GM18520 (cell line): ENCODE results near the gene RGMA.

Source experiments
- ATAC-seq: cut with Tn5 transposase; IDR thresholded peaks from one replicate; pipeline ENCODE4 v1.9.1; 2021; ENCODE audit not compliant: unreplicated experiment

The RGMA gene, protein sequence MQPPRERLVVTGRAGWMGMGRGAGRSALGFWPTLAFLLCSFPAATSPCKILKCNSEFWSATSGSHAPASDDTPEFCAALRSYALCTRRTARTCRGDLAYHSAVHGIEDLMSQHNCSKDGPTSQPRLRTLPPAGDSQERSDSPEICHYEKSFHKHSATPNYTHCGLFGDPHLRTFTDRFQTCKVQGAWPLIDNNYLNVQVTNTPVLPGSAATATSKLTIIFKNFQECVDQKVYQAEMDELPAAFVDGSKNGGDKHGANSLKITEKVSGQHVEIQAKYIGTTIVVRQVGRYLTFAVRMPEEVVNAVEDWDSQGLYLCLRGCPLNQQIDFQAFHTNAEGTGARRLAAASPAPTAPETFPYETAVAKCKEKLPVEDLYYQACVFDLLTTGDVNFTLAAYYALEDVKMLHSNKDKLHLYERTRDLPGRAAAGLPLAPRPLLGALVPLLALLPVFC

DNA sequence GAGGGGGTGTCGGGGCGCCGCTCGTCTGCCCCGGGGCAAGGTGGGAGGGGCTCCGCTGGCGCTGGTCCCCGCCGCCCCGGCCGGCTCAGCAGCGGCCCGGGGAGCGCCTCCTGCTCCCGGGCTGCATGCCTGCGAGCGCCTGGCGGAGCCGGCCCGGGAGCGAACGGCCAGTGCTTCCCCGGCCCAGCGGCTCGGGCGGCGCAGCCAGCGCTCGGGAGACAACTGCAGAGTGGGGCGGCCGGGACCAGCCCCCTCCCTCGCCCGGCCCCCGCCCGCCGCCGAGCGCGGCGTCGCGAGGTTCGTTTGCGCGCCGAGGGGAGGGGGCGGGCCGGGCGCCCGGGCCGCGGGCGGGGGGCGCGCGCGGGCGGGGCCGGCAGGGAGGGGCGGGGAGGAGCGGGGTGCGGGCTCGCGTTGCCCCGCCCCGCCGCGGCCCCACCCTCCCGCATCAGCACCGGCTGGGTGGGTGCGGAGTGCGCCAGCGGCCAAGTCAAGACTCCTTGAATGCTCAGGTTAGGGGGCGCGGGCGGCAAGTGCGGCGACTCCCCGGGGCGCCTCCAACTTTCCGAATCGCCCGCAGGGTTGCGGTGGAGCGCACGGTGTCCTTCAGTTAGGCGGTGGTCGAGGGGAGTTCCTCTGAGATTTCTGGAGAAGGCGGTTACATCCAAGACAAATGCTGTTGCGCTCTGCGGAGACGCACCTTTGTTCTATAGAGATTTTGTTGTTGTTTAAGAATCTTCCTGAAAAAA, at the start of gene RGMA:
Gene RGMA, minus strand, starts transcription at position 231 of the 746 bp plus-strand sequence. CDS start 279 bp downstream, outside the sequence.
- no peak for ATAC-seq

DNA sequence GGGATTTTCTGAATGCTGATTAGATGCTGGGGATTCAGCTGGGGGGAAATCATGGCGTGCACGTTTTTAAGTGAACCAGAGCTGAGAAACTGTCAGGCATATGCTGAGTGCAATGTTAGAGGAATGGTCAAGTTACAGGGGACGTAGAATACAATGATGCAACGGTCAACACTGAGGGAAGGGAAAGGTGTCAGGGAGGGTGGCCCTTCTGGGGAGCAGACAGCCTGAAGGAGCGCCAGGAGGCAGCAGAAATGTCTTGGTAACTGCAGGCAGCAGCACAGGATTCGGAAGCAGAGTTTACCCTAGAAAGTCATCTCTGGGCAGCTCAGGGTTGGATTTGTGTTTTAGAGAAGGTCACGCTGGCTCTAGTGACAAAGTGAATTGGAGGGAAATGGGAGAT, 47.6 kb upstream of the RGMA start:
- no peak for ATAC-seq

DNA sequence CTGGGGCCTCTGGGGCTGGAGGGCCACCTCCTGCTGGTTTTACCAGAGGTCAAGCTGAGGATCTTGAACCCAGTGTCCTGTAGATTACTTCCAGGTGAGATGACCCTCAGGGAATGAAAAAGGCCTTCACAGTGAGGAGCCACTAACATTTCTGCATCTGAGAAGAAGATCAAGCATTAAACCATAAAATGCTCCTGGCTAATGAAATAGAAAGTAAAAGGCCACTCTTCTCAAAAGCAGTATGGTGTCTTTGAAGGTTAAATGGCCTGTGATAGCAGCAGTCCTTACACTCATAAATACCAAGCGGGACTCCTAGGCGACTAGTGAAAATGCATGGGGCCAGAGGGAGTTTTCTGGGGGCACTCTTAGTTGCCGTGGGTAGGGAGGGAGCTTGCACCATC, 47.0 kb upstream of the RGMA start:
- ATAC-seq, result no peak

DNA sequence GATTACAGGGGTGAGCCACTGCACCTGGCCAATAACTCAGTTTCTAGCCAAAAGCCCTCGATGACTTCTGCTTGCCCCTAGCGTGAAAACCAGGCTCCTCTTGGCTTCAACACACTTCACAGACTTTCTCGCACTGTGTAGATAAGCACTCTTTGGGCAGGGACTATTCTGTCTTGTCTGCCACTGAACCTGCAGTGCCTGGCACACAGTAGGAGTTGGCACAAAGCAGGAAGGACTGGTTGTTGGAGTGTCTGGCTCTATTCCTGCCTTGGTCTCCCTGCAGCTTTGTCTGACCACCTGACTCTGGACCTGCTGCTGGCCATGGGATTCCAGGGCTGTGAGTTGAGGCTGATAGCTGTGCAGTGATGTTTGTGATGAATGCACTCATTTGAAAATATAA, 46.4 kb upstream of the RGMA start:
- no peak for ATAC-seq

DNA sequence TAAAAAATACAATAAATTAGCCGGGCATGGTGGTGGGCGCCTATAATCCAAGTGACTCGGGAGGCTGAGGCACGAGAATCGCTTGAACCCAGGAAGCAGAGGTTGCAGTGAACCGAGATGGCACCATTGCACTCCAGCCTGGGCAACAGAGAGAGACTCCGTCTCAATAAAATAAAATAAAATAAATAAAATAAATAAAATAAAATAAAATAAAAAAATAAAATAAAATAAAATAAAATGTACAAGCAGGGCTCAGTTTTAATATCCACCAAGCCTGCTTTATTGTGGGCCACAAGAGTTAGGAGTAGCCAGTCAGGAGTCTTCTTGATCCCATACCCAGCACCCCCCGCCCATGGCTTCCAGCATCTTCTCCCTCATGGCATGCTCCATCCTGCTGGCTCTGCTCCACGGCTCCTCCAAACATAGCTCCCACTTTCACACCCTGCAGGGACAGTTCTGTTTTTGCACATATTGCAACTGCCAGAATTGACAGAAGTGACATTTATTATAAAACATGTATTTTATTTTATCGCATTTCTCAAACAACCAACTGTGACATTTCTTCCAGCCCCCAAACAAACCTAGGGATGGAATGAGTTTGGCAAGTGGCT, 42.6 kb upstream of the RGMA start:
- ATAC-seq, result no peak

DNA sequence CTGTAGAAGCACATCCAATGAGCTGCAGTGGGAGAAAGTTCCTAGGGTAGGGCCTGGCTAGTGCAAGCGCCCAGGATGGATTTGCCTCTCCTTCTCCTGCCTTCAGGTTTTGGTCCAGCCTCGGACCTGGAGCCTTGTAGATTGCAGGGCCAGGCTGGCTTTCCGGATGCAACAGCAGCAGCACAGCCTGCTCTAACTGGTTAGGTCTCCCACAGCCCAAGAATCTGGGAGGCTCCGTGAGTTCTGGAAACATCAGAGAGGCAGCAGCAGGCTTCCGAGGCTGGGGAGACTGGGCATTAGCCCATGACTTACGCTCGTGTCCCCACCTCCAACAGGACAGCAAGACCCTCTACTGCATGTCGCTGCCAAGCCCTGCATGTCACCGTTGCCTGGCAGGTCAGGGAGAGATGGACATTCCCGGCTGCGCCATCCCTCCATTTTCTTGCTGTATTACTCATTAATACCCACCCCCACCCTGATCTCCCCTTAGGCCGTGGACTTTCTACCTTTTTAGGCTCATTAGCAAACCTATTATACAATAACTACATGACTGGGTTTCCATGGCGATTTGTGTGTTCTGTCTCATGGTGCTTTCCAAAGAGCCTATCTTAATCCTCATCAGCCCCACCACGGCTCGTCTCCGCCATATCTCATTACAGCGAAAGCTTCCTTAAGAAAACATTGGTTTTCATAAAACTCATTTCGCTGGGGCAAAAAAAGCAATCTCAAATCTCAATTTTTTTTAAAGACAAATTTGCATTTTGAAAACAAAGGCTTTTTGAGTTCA, 40.9 kb upstream of the RGMA start:
- ATAC-seq, result no peak

DNA sequence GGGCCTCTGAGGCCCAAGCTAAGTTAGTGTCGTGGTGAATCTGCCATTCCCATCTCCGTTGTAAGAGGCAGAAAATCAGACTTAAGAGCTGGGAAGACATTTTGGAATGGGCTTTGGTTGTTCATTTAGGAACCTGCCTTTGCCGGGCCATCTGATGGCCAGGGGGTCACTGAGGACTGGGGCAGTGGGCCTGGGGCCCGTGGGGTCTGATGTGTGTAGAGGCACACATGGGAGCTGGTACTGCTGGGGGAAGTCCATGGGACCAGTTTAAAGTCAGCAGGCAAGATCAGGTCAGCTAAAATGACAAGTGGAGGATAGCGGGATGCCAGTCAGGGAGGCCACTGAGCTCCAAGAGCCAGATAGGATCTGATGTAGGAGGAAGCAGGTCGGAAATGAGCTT, 38.3 kb upstream of the RGMA start:
- ATAC-seq, result no peak

DNA sequence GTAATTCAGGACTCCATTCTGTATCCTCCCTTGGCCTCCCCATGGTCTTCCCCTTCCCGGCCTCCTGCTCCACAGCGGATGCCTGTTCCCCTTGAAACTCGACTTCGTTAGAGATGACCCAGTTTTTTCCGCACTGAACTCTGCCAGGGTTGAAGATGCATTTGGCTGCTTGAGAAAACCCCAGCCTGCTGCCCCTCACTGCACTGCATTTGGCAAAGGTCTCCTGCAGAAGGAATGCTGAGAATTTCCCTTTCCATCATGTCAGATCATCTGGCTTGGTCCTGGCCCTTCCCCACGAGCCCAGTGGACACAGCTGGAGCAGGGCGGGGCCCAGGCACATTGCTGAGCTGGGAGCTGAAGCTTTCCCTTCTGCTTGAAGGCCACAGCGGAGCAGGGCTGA, 37.6 kb upstream of the RGMA start:
- ATAC-seq, result no peak

DNA sequence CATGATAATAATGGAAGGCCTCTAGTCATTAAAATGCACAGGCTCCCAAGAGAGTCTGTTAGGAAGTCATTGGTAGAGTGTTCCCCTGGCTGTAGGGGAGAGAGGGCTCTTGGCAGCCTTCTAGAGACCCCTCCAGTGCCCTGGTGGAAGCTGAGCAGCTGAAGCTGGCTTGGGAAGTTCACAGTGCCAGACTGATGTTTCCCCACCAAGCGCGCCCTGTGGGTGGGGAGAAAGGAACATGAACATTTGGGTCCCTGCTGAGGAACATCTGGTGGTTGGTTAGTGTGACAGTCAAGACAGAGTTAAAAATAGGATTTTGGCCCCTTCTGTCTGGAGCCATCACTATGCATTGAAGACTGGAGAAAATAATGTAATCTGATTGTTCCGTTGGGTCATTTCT, 37.1 kb upstream of the RGMA start:
- no peak for ATAC-seq

DNA sequence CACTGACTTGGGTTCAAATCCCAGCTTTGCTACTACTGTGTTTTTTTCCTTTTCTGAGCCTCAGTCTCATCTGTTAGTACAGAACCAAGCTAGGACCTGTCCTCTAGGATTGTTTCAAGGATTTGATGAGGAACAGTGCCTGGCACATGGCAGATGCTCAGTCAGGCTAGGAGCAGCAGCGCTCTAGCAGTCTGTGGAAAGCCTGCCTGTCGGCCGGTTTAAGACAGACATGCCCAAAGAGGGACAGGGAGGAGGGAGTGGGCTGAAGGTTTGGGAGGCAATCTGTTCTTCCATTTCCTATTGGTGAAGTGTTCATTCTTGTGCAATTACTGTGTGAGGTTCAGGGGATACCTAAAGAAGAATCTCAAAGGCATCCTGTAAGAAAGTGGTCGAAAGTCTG, 35.1 kb upstream of the RGMA start:
- ATAC-seq, result no peak

DNA sequence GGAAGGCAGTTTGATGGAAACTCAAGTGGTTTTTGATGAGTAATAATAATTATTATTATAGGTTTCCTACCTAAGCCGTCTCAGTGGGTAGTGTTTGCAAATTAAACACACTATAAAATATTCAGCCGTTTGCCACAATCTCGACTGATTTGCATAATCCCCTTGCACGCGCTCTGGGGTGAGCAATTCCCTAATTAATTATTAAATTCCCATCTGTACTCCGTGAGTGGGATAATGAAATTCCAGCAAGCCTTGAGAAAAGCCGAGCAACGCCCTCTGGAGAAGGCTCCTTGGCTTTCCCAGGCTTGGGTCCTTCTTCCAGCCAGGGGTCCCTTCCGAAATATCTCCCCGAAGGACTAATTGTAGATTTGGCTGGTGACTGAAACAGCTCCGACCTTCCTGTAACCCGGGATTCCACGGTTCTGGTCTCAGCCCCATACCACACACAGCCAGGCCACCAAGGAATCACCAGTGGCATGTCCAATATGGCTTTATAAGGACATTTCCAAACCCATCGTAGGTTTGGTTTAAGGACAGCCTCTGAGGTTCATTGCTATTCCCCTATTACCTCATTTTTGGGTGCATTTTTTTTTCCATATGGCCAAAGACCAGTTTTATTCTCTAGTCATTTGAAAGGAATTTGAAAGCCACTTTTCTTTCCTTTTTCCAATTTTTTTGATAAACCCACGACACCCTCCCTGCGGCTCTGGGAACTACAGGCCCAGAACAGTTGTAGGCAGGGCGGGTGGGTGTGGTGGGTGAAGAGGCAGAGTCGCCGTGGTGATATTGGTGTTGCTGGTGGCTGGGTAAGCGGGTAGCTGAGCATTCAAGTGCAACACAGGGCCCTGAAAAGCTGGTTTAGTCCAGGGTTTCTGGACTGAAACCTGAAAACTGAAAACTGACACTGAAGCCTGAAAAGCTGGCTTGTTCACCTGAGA, 33.2 kb upstream of the RGMA start:
- no peak for ATAC-seq

DNA sequence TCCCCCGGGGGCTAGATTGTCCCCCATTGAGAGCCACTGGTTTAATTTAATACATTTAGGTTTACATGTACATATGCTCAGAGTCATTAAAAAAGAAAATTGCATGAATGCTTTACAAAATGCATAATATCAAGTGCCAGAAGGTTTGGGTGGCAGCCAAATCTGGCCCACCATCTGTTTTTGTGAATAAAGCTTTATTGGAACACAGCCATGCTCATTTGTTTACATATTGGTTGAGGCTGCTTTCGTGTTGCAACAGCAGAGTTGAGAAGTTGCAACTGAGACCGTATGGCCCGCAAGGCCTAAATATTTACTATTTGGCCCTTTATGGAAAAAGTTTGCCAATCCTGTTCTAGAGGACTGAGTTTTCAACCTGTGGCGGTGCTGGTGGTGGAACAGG, 32.1 kb upstream of the RGMA start:
- ATAC-seq, result no peak

DNA sequence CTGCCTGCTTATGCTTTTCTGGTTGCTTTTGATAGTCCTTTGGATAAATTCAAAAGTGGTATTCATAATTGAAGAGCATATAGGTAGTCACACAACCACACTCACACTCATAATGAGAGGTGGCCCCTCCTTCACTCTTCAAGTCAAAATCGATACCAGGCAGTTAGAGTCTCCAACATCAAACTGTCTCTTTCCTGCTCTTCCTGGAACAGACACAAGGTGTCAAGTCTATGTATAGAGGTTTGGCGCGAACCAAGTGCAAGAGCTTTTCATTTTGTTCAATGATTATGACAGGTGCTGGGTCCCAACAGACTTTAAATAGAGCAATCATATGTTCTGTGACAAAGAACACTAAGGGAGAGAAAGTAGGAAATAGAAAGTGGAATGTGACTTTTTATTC, 29.9 kb upstream of the RGMA start:
- no peak for ATAC-seq

DNA sequence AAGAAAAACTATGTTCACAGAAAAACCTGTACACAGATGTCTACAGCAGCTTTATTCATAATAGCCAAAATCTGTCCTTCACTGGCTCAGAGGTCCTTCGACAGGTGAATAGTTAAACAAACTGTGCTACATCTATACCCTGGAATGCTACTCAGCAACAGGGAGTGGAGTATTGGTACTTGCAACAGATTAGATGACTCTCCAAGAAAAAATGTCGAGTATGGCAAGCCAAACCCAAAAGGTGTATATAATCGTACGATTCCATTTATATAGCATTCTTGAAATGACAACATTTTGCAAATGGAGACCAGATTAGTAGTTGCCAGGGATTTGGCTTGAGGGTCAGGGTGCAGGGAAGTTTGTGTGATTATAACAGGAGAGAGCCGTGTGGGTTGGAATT, 22.4 kb upstream of the RGMA start:
- no peak for ATAC-seq

DNA sequence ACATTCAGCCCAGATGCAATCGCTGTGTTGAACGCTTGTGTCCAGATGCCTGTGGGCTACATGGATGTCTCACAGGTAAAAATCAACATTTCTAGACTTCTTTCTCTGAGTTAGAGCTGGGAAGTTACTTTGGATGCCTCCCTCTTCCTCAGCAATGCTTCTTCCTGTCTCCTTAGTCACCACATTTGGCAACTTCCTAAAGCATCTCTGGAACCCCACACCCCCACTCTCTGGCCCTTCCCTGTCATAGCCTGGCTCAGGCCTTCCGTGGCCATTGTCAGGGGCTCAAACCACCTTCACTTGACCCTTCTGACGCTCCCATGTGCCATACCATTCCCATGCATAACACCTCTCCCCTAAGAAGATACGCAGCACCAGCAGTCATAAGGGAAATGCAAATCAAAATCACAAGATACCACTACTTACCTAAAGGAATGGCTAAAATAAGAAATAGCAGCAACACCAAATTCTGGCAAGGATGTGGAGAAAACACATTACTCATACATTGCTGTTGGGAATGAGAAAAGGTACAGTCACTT, 21.6 kb upstream of the RGMA start:
- no peak for ATAC-seq

DNA sequence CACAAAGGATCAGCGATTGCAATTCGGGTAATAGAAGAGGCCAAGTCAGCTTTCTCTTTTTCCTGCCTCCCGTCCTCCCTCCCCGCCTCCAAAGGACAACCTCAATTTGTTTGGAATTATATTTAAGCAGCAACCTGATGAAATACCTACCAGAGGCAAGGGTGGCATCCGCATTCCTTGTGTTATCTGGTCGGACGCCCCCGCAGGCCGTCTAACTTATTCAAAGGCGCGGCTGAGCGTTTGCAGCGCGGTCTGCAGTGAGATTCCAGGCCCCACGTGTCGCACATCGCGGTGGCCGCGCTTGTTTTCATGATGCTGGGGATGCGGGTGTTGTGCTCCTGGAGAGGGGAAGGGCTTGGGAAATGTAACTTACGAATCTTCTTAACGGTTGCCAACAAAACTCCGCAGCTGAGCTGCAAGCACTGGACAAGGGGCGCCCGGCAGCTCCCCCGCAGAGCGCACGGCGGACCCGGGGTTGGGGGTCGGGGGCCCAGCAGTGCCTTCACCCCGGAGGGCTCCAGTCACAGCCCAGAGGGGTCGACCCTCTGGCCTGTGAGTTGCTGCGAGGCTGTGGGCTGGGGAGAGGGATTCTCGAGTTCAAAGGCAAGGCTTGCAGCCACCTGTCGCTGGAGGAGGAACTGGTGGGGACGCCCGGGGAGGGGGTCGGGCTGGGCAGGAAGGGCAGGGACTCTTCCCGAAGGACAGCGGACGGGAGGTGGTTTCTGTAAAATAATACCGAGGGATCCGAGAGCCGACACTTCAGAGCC, 20.5 kb upstream of the RGMA start:
- no peak for ATAC-seq

DNA sequence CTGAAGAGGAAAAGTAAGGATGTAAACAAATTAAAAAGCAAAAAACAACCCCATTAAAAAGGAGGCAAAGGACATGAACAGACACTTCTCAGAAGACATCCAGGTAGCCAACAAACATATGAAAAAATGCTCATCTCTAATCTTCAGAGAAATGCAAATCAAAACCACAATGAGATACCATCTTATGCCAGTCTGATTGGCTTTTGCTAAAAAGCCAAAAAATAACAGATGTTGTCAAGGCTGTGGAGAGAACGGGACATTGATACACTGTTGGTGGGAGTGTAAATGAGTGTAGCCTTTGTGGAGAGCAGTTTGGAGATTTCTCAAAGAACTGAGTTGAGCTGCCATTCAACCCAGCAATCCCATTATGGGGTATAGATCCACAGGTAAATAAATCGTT, 18.6 kb upstream of the RGMA start:
- no peak for ATAC-seq

DNA sequence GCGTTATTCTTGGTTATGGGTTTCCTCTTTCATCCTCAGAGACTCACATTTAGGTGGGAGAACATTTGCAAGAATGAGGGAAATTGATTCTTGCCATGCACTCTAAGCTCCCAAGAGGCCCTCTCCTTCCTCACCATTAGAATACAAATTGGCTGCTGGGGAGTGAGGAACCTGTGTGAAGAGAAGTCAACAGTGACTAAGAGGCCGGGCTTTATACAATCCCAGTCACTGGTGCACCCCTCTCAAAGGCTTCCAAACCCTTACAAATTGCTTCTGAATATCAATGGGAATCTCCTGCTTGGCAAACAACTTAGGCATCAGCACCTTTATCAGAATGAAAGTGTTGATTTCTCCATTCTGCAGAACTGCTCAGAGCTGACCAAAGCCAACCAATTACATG, 16.5 kb upstream of the RGMA start:
- ATAC-seq, result no peak

DNA sequence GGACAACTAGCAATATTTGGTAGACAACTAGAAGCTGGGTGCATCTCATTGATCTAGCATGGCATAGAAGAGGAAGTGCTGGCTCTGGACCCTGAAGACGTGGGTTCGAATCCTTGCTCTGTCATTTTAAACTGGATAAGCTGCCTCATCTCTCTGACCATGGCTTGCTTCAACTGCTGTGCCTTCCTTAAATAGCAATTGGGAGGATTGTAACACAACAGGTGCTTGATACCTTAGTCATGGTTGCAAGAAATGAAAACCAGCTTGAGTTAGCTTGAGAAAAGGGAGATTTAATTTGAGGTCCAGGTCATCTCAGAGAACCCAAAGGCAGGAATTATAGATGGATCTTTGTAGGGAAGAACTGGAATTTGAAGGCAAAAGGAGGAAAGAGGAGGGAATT, 14.8 kb upstream of the RGMA start:
- ATAC-seq, result no peak
